Trophoblast cell (in vitro differentiated cells and primary cell): Measurements from ENCODE around the gene BCHE.
"Not testable (repeated sequence)": the region's sequence is repeated elsewhere in the genome, so short reads cannot be mapped to it uniquely, and the experiment has no call there.

ENCODE experiments used
- DNase-seq, 2 donors: peaks; one replicate each; pipeline ENCODE4 v3.0.0-alpha.2; 2016
- H2AFZ ChIP-seq: 2 replicates; pipeline ENCODE4 v1.6.1; 2013; ENCODE audit warnings: low read length, moderate library complexity, mild to moderate bottlenecking; ENCODE audit not compliant: insufficient read depth, poor library complexity
- H2AK5ac ChIP-seq: 2 replicates; pipeline ENCODE4 v1.6.1; 2013; ENCODE audit warnings: mild to moderate bottlenecking, low read length
- H2BK120ac ChIP-seq: 2 replicates; pipeline ENCODE4 v1.6.1; 2013; ENCODE audit warnings: low read length, mild to moderate bottlenecking, moderate library complexity; ENCODE audit not compliant: insufficient read depth, poor library complexity
- H2BK12ac ChIP-seq: 2 replicates; pipeline ENCODE4 v1.6.1; 2013; ENCODE audit warnings: mild to moderate bottlenecking, low read length, moderate library complexity
- H2BK5ac ChIP-seq: 2 replicates; pipeline ENCODE4 v1.6.1; 2013; ENCODE audit warnings: low read length, low read depth, moderate library complexity, mild to moderate bottlenecking; ENCODE audit not compliant: poor library complexity
- H3K14ac ChIP-seq: 2 replicates; pipeline ENCODE4 v1.6.1; 2013; ENCODE audit warnings: mild to moderate bottlenecking, low read length
- H3K18ac ChIP-seq: 2 replicates; pipeline ENCODE4 v1.6.1; 2013; ENCODE audit warnings: mild to moderate bottlenecking, low read length
- H3K23ac ChIP-seq: 2 replicates; pipeline ENCODE4 v1.6.1; 2013; ENCODE audit warnings: low read length
- H3K27ac ChIP-seq: 2 replicates; pipeline ENCODE4 v1.5.1; 2013; ENCODE audit warnings: low read depth, mild to moderate bottlenecking, inconsistent platforms, low read length, moderate library complexity
- H3K27me3 ChIP-seq: 2 replicates; pipeline ENCODE4 v1.6.1; 2013; ENCODE audit warnings: inconsistent platforms, mild to moderate bottlenecking, low read length, moderate library complexity; ENCODE audit not compliant: insufficient read depth
- H3K36me3 ChIP-seq, 2 experiments: 1 replicate in 1 of 2; 2 replicates in 1 of 2; pipeline ENCODE4 v1.6.1; 2013; ENCODE audit warnings: low read length in 2 of 2, mild to moderate bottlenecking in 2 of 2, moderate library complexity in 1 of 2; ENCODE audit not compliant: insufficient read depth in 2 of 2, control insufficient read depth in 1 of 2
- H3K4ac ChIP-seq: 2 replicates; pipeline ENCODE4 v1.6.1; 2013; ENCODE audit warnings: low read depth, mild to moderate bottlenecking, low read length, moderate library complexity
- H3K4me1 ChIP-seq, 2 experiments: 1 replicate in 1 of 2; 2 replicates in 1 of 2; pipeline ENCODE4 v1.6.1; 2013; ENCODE audit warnings: low read length in 2 of 2, mild to moderate bottlenecking in 2 of 2, moderate library complexity in 1 of 2; ENCODE audit not compliant: insufficient read depth in 2 of 2, control insufficient read depth in 1 of 2
- H3K4me2 ChIP-seq: 2 replicates; pipeline ENCODE4 v1.6.1; 2013; ENCODE audit warnings: inconsistent platforms, mild to moderate bottlenecking, low read length, moderate library complexity
- H3K4me3 ChIP-seq: 2 replicates; pipeline ENCODE4 v1.5.1; 2013; ENCODE audit warnings: mild to moderate bottlenecking, low read depth, low read length, inconsistent platforms
- H3K79me1 ChIP-seq: one replicate; pipeline ENCODE4 v1.6.1; 2013; ENCODE audit warnings: low read length
- H3K79me2 ChIP-seq: 2 replicates; pipeline ENCODE4 v1.6.1; 2013; ENCODE audit warnings: low read length, mild to moderate bottlenecking; ENCODE audit not compliant: control insufficient read depth, insufficient read depth, poor library complexity
- H3K9ac ChIP-seq: 2 replicates; pipeline ENCODE4 v1.6.1; 2013; ENCODE audit warnings: mild to moderate bottlenecking, low read length
- H3K9me3 ChIP-seq: 2 replicates; pipeline ENCODE4 v1.6.1; 2013; ENCODE audit warnings: low read depth, mild to moderate bottlenecking, control low read depth, inconsistent platforms, low read length; ENCODE audit not compliant: insufficient read depth
- H4K12ac ChIP-seq: 2 replicates; pipeline ENCODE4 v1.6.1; 2013; ENCODE audit warnings: low read depth, mild to moderate bottlenecking, low read length, moderate library complexity
- H4K8ac ChIP-seq: 2 replicates; pipeline ENCODE4 v1.6.1; 2013; ENCODE audit warnings: low read depth, mild to moderate bottlenecking, low read length, moderate library complexity
- H4K91ac ChIP-seq: one replicate; pipeline ENCODE4 v1.6.1; 2013; ENCODE audit warnings: low read depth, mild to moderate bottlenecking, low read length, moderate library complexity
- WGBS: extraction: QIAGEN DNeasy Blood & Tissue Kit; methylation state at CpG from one replicate; pipeline ENCODE4 v1.1.7; 2013; ENCODE audit warnings: missing lambda C conversion rate; ENCODE audit not compliant: insufficient read length, insufficient coverage; ENCODE audit errors: extremely low coverage; 5-methylcytosine and 5-hydroxymethylcytosine counted together

Gene BCHE

GRCh38 chr3:165807937-165808336, 29.3 kb downstream of the BCHE start:
- not testable (repeated sequence) for H2BK12ac ChIP-seq, H4K91ac ChIP-seq, H3K9me3 ChIP-seq, H3K18ac ChIP-seq, H3K79me2 ChIP-seq, H2BK120ac ChIP-seq, H3K23ac ChIP-seq, H3K27ac ChIP-seq, H3K9ac ChIP-seq, H3K36me3 ChIP-seq, DNase-seq, H3K4me1 ChIP-seq, H2AK5ac ChIP-seq, H4K12ac ChIP-seq, H3K4ac ChIP-seq, H3K27me3 ChIP-seq, H3K4me2 ChIP-seq, H3K4me3 ChIP-seq, H3K14ac ChIP-seq, H2AFZ ChIP-seq, H3K79me1 ChIP-seq, H4K8ac ChIP-seq, H2BK5ac ChIP-seq
- no CpG with 5 or more reads among the region's 15 CpGs for WGBS

- H2BK5ac ChIP-seq, result no peak overlapping the region
- no peak overlapping the region for H4K8ac ChIP-seq
- H3K14ac ChIP-seq, result no peak overlapping the region
- H3K79me1 ChIP-seq, result no peaks in the 10 kb centered on the region
- no peak overlapping the region for H3K18ac ChIP-seq
- H3K4me3 ChIP-seq, result no peak overlapping the region
- H3K9me3 ChIP-seq, result no peaks in the 10 kb centered on the region
- H3K27ac ChIP-seq, result no peak overlapping the region
- H3K9ac ChIP-seq, result no peak overlapping the region
- H4K12ac ChIP-seq, result no peak overlapping the region
- no peak overlapping the region for H2BK120ac ChIP-seq
- no peak overlapping the region for H2BK12ac ChIP-seq
- no peaks in the 10 kb centered on the region for H3K4me1 ChIP-seq
- H3K4ac ChIP-seq, result no peak overlapping the region
- no peak for DNase-seq
- H2AFZ ChIP-seq, result no peak overlapping the region
- H2AK5ac ChIP-seq, result no peak overlapping the region
- H3K4me2 ChIP-seq, result no peak overlapping the region
- H3K23ac ChIP-seq, result no peak overlapping the region
- no CpG with 5 or more reads among the region's 5 CpGs for WGBS
- no peak overlapping the region for H4K91ac ChIP-seq
- H3K36me3 ChIP-seq, result no peaks in the 10 kb centered on the region
- no peaks in the 10 kb centered on the region for H3K27me3 ChIP-seq
- H3K79me2 ChIP-seq, result no peaks in the 10 kb centered on the region
Observed at GRCh38 chr3:165805946-165806561, 31.2 kb downstream of the BCHE start.

GRCh38 chr3:165803471-165803870, 33.8 kb downstream of the BCHE start:
- no peaks in the 10 kb centered on the region for H3K79me2 ChIP-seq

GRCh38 chr3:165800970-165801369, 36.3 kb downstream of the BCHE start:
- Histone ChIP-seq H4K8ac (no peak overlapping the region), H2BK5ac (no peak overlapping the region), H3K36me3 (no peaks in the 10 kb centered on the region), H4K91ac (no peak overlapping the region), H3K4me1 (no peaks in the 10 kb centered on the region), H3K79me1 (no peaks in the 10 kb centered on the region), H3K27ac (no peak overlapping the region), H2BK120ac (no peak overlapping the region), H2BK12ac (no peak overlapping the region), H3K14ac (no peak overlapping the region), H2AFZ (no peak overlapping the region), H3K23ac (no peak overlapping the region), H3K4ac (no peak overlapping the region), H3K79me2 (no peaks in the 10 kb centered on the region), H2AK5ac (no peak overlapping the region), H3K9me3 (no peaks in the 10 kb centered on the region), H3K27me3 (no peaks in the 10 kb centered on the region), H3K9ac (no peak overlapping the region), H4K12ac (no peak overlapping the region), H3K18ac (no peak overlapping the region), H3K4me3 (no peak overlapping the region), H3K4me2 (no peak overlapping the region)
- no CpG with 5 or more reads among the region's 3 CpGs for WGBS
- no peak for DNase-seq

More at GRCh38 chr3:165803471-165803870, 33.8 kb downstream of the BCHE start:
- Histone ChIP-seq H3K14ac (no peak overlapping the region), H3K4me1 (no peaks in the 10 kb centered on the region), H3K4me2 (no peak overlapping the region), H4K8ac (no peak overlapping the region), H2AFZ (no peak overlapping the region), H3K4me3 (no peak overlapping the region), H2BK12ac (no peak overlapping the region), H3K79me1 (no peaks in the 10 kb centered on the region), H3K27me3 (no peaks in the 10 kb centered on the region), H2BK5ac (no peak overlapping the region), H4K12ac (no peak overlapping the region), H3K23ac (no peak overlapping the region), H4K91ac (no peak overlapping the region), H3K27ac (no peak overlapping the region), H3K9me3 (no peaks in the 10 kb centered on the region), H2BK120ac (no peak overlapping the region), H3K36me3 (no peaks in the 10 kb centered on the region), H3K18ac (no peak overlapping the region), H3K9ac (no peak overlapping the region), H3K4ac (no peak overlapping the region), H2AK5ac (no peak overlapping the region)
- no peak for DNase-seq
- WGBS, result no CpG with 5 or more reads among the region's 1 CpG
